HG02870 (cell line): Measurements from ENCODE around the gene PACSIN1.

ENCODE experiments used
- ATAC-seq: cut with Tn5 transposase; IDR thresholded peaks from one replicate; pipeline ENCODE4 v1.9.1; 2021; ENCODE audit warnings: mild to moderate bottlenecking, moderate library complexity; ENCODE audit not compliant: unreplicated experiment

PACSIN1 gene, protein sequence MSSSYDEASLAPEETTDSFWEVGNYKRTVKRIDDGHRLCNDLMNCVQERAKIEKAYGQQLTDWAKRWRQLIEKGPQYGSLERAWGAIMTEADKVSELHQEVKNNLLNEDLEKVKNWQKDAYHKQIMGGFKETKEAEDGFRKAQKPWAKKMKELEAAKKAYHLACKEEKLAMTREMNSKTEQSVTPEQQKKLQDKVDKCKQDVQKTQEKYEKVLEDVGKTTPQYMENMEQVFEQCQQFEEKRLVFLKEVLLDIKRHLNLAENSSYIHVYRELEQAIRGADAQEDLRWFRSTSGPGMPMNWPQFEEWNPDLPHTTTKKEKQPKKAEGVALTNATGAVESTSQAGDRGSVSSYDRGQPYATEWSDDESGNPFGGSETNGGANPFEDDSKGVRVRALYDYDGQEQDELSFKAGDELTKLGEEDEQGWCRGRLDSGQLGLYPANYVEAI

DNA sequence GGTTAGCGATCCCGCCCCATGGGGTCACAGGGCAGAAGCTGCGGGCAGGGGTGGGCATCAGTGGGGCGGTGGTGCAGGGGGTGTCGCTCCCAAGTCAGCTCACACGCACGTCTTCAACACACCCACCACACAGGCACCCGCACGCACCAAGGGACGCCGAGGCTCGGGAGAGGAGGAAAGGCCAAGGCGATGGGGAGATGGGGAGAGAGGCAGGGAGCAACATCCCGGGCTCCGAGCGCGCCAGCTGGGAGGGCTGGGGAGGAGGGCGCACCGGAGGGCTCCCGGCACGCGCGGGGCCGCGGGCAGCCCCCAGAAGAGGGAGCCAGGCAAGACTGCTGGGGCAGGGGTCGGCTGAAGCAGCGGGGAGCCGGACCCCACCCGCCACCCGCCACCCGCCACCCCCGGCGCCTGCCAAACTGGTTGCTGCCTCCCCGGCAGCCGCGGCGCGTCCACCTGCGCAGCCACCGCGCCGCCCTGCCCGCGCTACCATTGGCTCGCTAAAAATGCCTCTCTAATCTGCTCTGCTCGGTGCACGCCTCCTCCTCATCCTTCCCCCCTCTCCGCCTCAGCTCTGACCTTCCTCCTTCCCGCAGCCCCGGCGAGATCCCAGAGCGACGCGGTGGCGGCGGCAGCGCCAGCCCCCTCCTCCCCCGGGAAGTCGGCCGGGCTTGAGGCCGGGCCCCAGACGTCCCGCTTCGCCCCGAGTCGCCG, at the start of gene PACSIN1:
Gene PACSIN1, plus strand, starts transcription at position 546 of the 711 bp plus-strand sequence. CDS start 60,230 bp downstream, outside the sequence.
- ATAC-seq, result no peak

DNA sequence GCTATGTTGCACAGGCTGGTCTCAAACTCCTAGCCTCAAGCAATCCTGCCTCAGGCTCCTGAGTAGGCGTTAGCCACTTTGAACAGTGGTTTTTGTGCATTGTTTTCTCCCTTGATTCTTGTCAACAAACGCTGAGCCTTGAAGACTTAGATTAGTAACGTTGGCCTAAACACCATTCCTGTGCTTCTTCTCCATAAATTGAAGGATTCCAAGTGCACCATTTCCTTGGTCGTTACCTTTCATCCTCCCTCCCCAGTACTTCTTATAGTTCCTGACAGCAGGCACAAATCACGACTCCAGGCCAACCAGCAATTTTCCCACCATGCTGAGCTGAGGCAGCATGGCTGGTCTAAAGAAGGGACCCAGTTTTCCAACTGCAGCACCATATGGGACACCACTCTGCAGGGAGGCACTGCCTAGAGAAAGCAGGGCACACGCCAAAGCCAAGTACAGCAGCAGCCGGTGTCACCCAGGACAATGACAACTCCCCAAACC, 49.0 kb upstream of the PACSIN1 start:
- no peak for ATAC-seq

DNA sequence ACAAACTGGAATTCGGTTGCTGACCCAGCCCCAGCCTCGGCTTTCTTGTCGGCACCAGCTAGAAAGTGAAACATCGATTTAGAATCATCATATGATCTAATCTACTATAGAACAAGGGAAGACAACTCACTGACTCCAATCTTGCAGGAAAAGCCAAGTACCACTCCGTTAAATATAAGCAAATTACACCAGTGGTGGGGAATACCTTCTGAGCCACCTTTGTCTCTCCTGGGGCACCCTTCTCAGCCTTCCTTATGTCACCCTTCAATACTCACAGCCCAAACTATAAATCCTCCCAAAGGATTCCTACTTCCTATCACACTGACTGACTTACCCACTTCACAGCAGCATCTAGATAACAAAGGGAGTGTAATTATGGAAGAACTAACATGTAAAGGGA, 47.5 kb upstream of the PACSIN1 start:
- no peak for ATAC-seq

DNA sequence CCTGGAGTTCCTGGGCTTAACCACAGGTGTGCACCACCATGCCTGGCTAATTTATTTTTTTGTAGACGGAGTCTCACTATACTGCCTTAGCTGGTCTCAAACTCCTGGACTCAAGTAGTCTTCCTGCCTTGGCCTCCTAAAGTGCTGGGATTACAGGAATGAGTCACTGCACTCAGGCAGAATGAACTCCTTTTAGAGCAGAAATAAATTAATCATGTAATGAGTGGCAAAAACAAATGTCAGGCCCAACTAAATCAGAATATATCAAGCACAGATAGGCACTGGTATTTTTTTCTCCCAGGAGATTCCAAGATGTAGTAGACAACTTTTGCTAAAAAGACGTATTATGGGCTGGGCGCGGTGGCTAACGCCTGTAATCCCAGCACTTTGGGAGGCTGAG, 42.6 kb upstream of the PACSIN1 start:
- ATAC-seq, result no peak

DNA sequence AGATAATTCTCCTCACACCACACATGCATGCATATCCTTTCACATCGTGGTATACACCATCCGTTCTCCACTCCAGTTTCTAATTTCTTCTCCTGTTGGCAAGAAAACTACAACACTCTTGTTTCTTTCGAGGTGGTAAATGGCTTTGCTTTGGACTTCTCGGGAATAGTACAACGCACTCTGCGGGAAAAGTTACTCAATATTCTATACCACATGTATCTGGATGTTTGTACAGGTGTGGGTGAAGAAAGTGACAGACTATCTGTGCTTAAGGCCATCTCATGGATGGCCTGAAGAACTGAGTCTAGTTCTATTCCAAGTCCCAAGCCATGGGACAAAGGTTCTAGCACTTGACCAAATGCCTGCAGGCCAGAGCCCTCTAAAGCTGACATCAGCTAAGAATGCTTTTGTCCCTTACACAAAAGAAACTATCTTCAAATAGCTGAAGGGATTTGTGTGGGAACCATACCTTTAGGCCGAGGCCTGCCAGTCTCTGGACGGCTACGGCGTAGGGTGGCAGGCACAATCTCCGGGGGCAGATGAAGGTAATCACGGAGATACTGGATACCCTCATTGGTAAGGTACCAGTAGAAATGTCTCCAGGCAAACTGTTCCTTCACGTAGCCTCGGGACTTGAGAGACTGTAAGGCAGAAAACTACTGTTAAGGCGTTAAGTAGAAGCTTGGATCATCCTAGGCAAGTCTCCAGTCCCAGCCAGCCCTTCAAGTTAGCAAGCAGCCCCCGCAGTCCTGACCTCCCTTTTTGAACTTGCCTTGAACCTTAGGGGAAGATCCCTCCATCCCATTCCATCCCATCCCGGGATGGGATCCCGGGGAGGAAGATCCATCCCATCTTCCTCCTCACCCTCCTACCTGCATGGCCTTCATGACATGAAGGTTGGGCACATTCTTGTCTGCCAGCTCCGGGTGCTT, 41.4 kb upstream of the PACSIN1 start:
- ATAC-seq, result no peak

DNA sequence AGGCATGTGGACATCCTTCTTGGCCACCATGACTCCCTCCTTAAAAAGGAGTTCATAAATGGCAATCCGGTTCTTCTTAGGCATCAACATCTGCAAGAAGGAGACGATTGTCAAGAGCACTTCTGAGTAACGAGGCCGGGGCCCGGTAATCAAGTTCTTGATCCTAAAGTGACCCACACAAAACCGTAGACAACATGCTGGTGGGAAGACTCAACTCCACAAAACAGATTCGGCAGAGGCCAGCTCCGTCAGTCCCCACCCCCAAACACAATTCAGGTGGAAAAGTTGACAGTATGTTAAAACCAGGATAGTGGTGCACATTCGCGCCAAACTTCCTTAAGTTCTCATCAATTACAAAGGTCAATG, 40.8 kb upstream of the PACSIN1 start:
- ATAC-seq, result no peak

DNA sequence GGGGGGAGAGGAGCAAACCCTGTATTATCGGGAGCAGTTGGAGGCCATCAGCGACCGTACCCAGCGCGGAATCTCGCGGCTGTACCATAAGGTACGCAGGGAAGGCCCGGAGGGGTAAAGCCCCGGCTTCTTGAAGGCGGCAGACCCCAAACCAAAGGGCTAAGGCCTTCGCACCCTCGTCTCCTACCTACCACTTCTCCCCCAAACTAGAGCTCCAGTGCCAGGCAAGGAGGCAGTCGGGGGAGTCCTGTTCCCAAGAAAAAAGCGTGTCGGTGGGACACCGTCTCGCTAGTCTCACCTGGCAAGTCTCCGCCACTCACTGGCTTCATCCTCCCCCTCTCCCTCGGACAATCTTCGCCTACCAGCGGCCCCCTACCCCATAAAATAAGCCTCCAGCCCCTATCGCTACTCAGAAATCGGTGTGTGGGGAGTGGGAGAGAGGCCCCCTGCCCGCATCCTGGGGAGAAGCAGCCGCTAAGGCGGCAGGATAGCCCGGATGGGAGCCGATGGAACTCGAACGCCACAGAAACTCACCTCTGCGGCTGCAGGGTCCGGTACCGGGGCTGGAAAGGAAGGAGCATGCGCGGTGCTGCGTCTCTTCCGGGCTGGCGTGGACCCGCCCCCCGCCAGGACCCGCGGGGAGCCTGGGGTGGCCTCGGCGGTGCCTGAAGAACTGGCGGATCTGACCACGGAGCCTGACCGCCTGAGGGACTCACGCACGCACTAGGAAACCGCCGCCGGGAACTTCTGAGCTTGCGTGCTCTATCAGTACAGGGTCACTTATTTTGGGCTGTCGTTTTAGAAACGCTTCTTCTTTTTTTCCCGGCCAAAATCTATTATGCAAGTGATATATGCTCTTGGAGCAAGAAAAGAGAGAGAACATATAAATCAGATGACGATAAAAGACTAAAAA, 40.1 kb upstream of the PACSIN1 start, which contains the start of gene RPS10:
Gene RPS10, minus strand, starts transcription at position 572 of the 913 bp plus-strand sequence. CDS start 848 bp downstream, outside the sequence.
- ATAC-seq, result peak; percentile 82

DNA sequence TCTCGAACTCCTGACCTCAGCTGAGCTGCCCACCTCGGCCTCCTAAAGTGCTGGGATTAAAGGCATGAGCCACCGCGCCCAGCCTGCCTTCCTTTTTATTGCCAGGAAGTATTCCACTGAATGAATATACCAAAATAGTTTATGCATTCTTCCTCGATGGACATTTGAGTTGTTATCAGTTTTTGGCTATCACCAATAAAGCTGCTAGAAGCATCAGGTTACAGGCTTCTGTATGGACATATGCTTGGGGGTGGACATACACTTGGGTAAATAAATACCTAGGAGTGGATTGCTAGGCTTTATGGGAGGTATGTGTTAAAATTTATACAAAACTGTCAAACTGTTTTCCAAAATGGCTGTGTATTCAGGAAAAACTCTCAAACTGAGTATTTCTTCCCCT, 30.0 kb upstream of the PACSIN1 start:
- no peak for ATAC-seq

DNA sequence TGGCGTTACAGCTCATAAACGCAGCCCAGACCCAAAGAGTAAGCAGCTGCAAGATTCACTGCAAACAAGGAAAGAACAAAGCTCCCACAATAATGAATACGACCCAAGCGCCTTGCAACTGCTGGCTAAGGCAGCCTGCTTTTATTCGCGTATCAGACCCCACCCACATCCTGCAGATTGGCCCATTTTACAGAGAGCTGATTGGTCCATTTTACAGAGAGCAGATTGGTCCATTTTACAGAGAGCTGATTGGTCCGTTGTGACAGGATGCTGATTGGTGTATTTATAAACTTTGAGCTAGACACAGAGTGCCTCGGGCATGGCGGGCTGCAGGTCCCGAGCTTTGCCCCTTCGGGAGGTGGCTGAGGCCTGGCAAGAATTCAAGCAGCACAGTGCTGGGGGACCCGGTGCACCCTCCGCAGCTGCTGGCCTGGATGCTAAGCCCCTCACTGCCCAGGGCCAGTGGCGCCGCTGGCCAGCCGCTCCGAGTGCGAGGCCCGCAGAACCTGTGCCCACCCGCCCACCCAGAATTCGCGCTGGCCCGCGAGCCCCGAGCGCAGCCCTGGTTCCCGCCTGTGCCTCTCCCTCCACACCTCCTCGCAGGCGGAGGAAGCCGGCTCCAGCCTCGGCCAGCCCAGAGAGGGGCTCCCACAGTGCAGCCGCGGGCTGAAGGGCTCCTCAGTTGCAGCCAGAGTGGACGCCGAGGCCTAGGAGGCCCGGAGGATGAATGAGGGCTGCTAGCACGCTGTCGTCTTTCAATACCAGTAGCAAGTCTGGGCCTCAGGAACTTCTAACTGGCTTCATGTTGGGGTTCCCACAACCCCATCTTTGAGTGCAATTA, 28.9 kb upstream of the PACSIN1 start:
- no peak for ATAC-seq

DNA sequence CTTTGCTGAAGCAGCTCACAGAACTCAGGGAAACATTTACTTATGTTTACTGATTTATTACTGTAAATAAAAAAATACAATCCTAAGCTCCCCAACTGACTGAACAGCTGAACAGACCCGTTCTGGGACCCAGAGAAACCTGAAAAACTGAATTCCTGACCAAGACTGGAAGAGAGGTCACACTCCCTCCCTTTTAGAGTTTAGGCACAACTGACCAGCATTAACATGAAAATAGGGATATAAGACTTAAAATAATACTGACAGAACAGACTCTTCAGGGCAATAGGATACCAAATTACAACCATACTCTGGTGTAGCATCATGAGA, 28.3 kb upstream of the PACSIN1 start:
- no peak for ATAC-seq

DNA sequence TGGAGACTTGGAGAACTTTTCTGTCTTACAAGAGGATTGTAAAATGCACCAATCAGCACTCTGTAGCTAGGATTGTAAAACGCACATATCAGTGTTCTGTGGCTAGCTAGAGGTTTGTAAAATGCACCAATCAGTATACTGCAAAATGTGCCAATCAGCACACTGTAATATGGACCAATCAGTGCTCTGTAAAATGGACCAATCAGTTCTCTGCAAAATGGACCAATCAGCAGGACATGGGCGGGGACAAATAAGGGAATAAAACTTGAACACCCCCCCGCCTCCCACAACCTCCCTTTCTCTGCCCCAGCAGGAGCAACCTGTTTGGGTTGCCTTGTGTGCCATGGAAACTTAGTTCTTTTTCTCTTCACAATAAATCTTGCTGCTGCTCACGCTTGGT, 27.2 kb upstream of the PACSIN1 start:
- ATAC-seq, result no peak

DNA sequence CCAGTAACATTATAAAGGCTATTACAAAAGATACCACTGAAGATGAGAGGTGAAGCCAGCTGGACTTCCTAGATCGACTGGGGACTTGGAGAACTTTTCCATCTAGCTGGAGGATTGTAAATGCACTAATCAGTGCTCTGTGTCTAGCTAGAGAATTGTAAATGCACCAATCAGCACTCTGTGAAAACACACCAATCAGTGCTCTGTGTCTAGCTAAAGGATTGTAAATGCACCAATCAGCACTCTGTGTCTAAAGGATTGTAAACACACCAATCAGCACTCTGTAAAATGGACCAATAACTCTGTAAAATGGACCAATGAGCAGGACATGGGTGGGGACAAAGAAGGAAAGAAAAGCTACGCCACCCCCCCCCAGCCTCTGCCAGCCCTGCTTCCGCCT, 26.4 kb upstream of the PACSIN1 start:
- ATAC-seq, result no peak

DNA sequence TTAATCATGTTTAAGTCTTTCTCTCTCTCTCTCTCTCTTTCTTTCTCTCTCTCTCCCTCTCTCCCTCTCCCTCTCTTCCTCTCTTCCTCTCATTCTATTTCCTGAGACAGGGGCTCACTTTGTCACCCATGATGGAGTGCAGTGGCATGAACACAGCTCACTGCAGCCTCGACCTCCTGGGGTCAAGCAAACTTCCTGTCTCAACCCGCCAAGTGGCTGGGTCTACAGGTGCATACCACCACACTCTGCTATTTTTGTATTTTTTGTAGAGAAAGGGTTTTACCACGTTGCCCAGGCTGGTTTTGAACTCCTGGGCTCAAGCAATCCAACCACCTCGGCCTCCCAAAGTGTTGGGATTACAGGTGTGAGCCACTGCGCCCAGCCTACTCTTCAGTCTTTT, 24.4 kb upstream of the PACSIN1 start:
- no peak for ATAC-seq

DNA sequence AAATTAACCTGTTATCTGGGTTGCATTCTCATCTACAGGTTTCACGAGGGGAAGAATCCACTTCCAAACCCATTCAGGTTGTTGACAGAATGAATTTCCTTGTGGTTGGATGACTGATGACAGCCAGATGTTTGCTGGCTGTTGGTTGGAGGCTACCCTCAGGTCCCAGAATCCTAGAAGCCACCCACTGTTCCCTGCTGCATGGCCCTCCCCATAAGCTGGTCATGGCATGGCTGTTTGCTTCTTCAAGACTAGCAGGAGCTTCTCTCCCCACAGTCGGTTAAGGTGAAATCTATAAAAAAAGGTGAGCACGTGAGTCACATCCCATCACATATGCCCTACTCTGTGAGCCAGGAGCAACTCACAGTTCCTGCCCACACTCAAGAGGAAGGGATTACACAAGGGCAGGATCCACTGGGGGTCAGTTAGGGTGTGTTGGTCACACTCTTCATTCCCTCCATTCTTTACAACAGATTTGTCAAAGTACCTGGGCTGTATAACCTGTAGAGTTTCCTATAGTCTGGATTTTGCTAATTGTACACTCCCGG, 20.5 kb upstream of the PACSIN1 start:
- no peak for ATAC-seq

DNA sequence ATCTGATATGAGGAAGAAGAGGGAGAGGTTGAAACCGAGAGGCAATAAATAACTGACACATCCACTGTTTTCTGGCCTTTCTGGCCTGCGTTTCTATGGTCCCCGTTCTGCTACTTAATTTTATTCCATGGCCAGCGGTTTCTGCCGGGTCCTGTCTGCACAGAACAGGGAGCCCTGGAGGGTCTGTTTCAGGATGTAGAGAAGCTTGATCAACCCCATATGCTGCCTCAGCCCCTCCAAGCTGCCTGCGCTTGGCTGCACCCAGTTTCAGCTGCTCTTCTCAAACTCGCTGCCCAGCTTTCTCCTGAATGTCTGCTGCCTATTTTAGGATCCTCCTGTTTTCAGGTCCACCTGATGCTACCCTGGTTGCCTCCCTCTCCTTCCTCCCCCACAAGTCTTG, 18.5 kb upstream of the PACSIN1 start:
- no peak for ATAC-seq

DNA sequence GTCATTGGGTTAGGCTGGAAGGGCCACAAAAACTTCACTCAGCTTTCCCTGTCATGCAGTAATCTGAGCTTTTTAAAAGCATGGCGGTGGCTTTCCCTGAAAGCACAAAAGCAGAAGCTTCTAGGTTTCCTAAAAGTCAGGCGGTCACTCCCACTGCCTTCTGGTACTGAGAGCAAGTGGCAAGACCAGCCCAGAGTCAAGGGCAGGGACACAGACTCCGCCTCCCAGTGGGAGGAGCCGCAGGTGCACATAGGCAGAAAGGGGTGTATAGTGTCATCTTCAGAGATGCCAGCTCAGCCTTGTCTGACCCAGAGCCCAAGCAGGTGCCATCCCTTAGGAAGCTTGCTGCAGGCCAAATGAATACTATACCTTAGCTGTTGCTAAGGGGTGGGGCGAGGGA, 18.0 kb upstream of the PACSIN1 start:
- ATAC-seq, result no peak

DNA sequence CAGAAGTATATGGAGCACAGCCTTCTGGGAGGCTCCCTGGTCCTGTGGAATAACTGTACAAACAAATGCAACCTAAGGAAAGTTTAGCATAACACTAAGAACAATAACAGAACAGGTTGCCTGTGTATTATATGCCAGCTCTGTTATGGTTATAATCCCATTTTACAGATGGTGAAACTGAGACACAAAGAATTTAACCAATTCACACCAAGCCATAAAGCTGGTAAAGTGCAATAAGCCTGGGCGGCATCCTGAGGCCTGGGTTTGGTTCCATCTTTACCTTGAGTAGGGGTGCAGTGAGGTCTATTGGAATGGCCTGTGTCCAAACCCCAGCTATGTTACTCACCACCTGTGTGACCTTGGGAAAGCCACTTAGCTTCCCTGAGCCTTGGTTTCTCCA, 14.7 kb upstream of the PACSIN1 start:
- ATAC-seq, result no peak

DNA sequence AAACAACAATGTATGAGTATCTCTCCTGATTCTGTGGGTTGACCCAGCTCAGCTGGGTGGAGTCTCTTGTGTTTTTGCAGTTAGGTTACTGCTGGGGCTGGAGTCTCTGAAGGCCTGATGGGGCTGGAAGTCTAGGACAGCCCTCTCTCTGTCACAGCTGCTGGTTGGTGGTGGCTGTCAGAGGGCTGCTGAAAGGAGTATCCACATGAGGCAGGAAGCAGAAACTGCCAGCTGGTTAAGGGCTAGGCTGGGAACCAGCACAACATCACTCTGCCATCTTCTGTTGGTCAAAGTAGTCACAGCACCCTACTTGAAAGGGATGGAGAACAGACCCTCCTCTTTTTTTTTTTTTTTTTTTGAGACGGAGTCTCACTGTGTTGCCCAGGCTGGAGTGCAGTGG, 10.0 kb upstream of the PACSIN1 start:
- ATAC-seq, result no peak

DNA sequence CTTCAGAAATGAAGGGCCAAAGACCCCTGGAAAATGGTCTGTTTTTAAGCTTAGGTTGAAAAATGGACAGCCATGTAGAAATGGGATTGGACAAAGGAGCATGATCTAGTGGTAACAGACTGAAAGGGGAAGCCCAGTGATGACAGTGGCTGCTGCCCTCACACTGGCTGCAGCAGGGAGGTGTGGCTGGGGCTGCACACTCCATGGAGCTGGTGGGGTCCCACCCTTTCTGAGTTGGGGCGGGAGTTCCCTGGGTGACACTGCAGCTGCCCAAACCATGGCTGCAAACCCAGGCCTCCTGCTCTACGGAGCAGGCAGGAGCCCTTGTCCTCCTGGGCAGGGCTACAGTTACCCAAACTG, 8.5 kb upstream of the PACSIN1 start:
- ATAC-seq, result no peak
